Lower lobe of right lung (tissue), 2 donors: Measurements from ENCODE around the gene OR8K5. TPM values are rescaled to one million over a fixed set of nuclear protein-coding genes. Genes with fewer than 3 reads are reported as not detected.

ENCODE experiments used
- ATAC-seq, 2 donors: fragments of 200-7000 bp; cut with Tn5 transposase; one replicate each; pipeline ENCODE4 v1.9.1; 2020 to 2022; ENCODE audit warnings: mild to moderate bottlenecking in 2 of 2, moderate library complexity in 2 of 2
- DNase-seq: peaks from one replicate; pipeline ENCODE4 v3.0.0-alpha.2; 2020
- H3K27ac ChIP-seq: fragments of 200-600 bp; one replicate; pipeline ENCODE4 v1.8.0; 2022
- H3K27me3 ChIP-seq: fragments of 200-600 bp; one replicate; pipeline ENCODE4 v1.8.0; 2022; ENCODE audit warnings: low read depth
- H3K36me3 ChIP-seq: fragments of 200-600 bp; one replicate; pipeline ENCODE4 v1.8.0; 2022; ENCODE audit warnings: mild to moderate bottlenecking
- H3K4me1 ChIP-seq: fragments of 200-600 bp; one replicate; pipeline ENCODE4 v1.8.0; 2022
- H3K4me3 ChIP-seq: fragments of 200-600 bp; one replicate; pipeline ENCODE4 v1.8.0; 2022; ENCODE audit warnings: mild to moderate bottlenecking
- H3K9me3 ChIP-seq: fragments of 200-600 bp; one replicate; pipeline ENCODE4 v1.8.0; 2022
- intact Hi-C: fragments of 100-400 bp; cut with DNase I; formaldehyde crosslinking; loops from one replicate; pipeline ENCODE4 v1.11.0; 2022
- long read RNA-seq: library from polyadenylated mRNA; unstranded; transcript quantifications from one replicate; pipeline ENCODE4 v2.0.0, GENCODE V29; 2021
- total RNA-seq: library from RNA; stranded (reverse); fragmentation: NEBNext Ultra II Directional; extraction: Animal tissue kit (Norgen Biotek cat#: 25700); gene quantifications from one replicate; pipeline ENCODE4 v1.2.1, GENCODE V29; 2021
- TF ChIP-seq, protein P1 (sequence below): fragments of 200-600 bp; IDR thresholded peaks from one replicate; pipeline ENCODE4 v1.8.0; 2022; ENCODE audit warnings: antibody characterized with exemption, mild to moderate bottlenecking
- donor health status: DM: no; HTN: yes; CAD: no; lungs with severe emphysema.

OR8K5 gene, protein sequence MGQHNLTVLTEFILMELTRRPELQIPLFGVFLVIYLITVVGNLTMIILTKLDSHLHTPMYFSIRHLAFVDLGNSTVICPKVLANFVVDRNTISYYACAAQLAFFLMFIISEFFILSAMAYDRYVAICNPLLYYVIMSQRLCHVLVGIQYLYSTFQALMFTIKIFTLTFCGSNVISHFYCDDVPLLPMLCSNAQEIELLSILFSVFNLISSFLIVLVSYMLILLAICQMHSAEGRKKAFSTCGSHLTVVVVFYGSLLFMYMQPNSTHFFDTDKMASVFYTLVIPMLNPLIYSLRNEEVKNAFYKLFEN
- total RNA-seq = not detected
- long read RNA-seq = 0 reads

- H3K27ac ChIP-seq = no peak within 1 kb of the TSS
- H3K9me3 ChIP-seq = peaks cover 12% of the 10 kb centered on the region
- intact Hi-C loops = no loop called here
- no peak for DNase-seq
- no peaks in the 10 kb centered on the region for H3K36me3 ChIP-seq
- no peaks in the 10 kb centered on the region for H3K4me1 ChIP-seq
- TF ChIP-seq, protein P1, sequence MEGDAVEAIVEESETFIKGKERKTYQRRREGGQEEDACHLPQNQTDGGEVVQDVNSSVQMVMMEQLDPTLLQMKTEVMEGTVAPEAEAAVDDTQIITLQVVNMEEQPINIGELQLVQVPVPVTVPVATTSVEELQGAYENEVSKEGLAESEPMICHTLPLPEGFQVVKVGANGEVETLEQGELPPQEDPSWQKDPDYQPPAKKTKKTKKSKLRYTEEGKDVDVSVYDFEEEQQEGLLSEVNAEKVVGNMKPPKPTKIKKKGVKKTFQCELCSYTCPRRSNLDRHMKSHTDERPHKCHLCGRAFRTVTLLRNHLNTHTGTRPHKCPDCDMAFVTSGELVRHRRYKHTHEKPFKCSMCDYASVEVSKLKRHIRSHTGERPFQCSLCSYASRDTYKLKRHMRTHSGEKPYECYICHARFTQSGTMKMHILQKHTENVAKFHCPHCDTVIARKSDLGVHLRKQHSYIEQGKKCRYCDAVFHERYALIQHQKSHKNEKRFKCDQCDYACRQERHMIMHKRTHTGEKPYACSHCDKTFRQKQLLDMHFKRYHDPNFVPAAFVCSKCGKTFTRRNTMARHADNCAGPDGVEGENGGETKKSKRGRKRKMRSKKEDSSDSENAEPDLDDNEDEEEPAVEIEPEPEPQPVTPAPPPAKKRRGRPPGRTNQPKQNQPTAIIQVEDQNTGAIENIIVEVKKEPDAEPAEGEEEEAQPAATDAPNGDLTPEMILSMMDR = no peak
- no peaks in the 10 kb centered on the region for H3K27me3 ChIP-seq
- no peak for ATAC-seq
- no peak within 1 kb of the TSS for H3K4me3 ChIP-seq
These were observed at the start of gene OR8K5 for GRCh38 chr11:56160217-56160616. Gene OR8K5, minus strand, starts transcription at chr11:56160317. Its CDS starts 0 bp downstream, at chr11:56160317.

GRCh38 chr11:56207790-56208189 lies 47.7 kb upstream of the OR8K5 start:
- H3K4me1 ChIP-seq = no peaks in the 10 kb centered on the region
- DNase-seq (no peak), ATAC-seq (no peak)
- H3K36me3 ChIP-seq = no peaks in the 10 kb centered on the region
- H3K4me3 ChIP-seq = no peak overlapping the region
- intact Hi-C loops = no loop called here
- no peaks in the 10 kb centered on the region for H3K27me3 ChIP-seq
- TF ChIP-seq, protein P1 = no peak
- H3K27ac ChIP-seq = no peak overlapping the region
- H3K9me3 ChIP-seq = no peaks in the 10 kb centered on the region

DNA sequence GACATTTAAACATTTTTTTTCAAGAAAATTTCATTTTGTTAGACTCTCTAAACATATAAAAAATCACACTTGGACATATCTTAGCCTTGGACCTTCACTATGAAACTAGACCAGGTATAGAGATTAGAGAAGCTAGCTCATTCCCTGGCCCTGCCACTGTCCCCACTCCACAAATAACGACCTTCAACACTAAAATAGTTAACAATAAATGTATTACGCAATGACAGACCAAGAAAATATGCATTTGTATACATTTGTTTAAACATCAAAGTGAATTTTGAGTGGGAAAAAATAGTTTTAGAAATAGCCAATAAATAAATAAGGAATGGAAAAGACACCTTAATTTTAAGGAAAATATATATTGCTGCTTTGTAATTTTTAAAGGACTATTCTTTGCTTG lies 37.2 kb upstream of the OR8K5 start:
- H3K27me3 ChIP-seq = no peaks in the 10 kb centered on the region
- H3K27ac ChIP-seq = no peak overlapping the region
- intact Hi-C loops = no loop called here
- H3K4me3 ChIP-seq = no peak overlapping the region
- H3K36me3 ChIP-seq = no peaks in the 10 kb centered on the region
- no peak for ATAC-seq
- H3K9me3 ChIP-seq = no peaks in the 10 kb centered on the region
- H3K4me1 ChIP-seq = no peaks in the 10 kb centered on the region
- DNase-seq = no peak
- TF ChIP-seq, protein P1 = no peak

- no peak for DNase-seq
- TF ChIP-seq, protein P1 = no peak
- intact Hi-C loops = no loop called here
- no peak for ATAC-seq
- H3K27me3 ChIP-seq = no peaks in the 10 kb centered on the region
- no peak overlapping the region for H3K27ac ChIP-seq
- no peaks in the 10 kb centered on the region for H3K9me3 ChIP-seq
- H3K4me3 ChIP-seq = no peak overlapping the region
- no peaks in the 10 kb centered on the region for H3K36me3 ChIP-seq
- H3K4me1 ChIP-seq = no peaks in the 10 kb centered on the region
These were observed 36.6 kb upstream of the OR8K5 start for GRCh38 chr11:56196705-56197104.

- H3K27me3 ChIP-seq = no peaks in the 10 kb centered on the region
- TF ChIP-seq, protein P1 = no peak
- H3K36me3 ChIP-seq = no peaks in the 10 kb centered on the region
- H3K27ac ChIP-seq = no peak overlapping the region
- no peaks in the 10 kb centered on the region for H3K9me3 ChIP-seq
- intact Hi-C loops = no loop called here
- ATAC-seq (no peak), DNase-seq (no peak)
- H3K4me1 ChIP-seq = no peaks in the 10 kb centered on the region
- H3K4me3 ChIP-seq = no peak overlapping the region
These were observed 28.5 kb upstream of the OR8K5 start for GRCh38 chr11:56188602-56189001.
